Adrenal gland (tissue), 5 donors: ENCODE measurements around the gene ZSCAN2.

Experiments used
- CTCF ChIP-seq, 6 experiments: fragments of 450-650 bp in 4 of 6; fragments of 200-600 bp in 2 of 6; sonication (generic) in 1 of 6; IDR thresholded peaks; 1 replicate in 5 of 6; 2 replicates in 1 of 6; pipeline versions ENCODE4 v1.5.1 to v1.8.0; 2016 to 2021; ENCODE audit warnings: antibody characterized with exemption in 6 of 6, mild to moderate bottlenecking in 2 of 6, moderate library complexity in 1 of 6
- POLR2A ChIP-seq, 2 donors: fragments of 450-650 bp; IDR thresholded peaks; one replicate each; pipeline ENCODE4 v1.6.1; 2017; ENCODE audit warnings: antibody characterized with exemption in 2 of 2, mild to moderate bottlenecking in 2 of 2, moderate library complexity in 1 of 2
- donor health status: DM: no; HTN: no; CAD: no.

- no peak for TF ChIP-seq CTCF (IDR thresholded peaks at IDR 0.05)
- TF ChIP-seq POLR2A (IDR thresholded peaks at IDR 0.05): no peak
Measured at GRCh38 chr15:84603630-84604379, 3.0 kb downstream of the ZSCAN2 start.
